ENCODE results near the gene ST6GALNAC5.

Gene ST6GALNAC5

DNA sequence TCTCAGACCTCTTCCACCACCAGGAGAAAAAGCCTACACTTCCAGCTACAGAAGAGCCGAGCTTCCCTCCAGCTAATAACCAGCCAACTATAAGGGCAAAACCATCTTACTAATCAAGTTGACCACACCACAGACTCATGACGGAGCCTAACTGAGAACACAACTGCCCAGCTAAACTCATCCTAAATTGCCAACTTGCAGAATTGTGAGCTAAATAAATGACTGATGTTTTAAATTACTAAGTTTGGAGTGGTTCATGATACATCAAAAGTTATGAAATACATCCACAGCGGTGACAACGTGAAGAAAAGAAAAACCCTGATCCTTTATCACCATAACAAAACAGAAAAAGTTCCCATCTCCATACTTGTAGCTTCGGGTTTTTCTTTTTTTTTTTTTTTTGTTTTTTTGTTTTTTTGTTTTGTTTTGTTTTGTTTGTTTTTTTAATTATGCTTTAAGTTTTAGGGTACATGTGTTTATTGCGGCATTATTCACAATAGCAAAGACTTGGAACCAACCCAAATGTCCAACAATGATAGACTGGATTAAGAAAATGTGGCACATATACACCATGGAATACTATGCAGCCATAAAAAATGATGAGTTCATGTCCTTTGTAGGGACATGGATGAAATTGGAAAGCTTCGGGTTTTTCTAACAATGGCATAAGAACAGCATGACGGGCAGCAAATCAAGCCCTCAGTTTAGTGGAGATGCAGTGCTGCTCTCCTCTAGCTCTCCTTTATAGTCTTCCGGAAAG is 229.4 kb downstream of the ST6GALNAC5 start:
- 0 out of 22 replicates have a peak, but pooled peaks cover 0 to 3% (median 0%) of the 10 kb centered on the region in 11 experiments for H3K9me3 ChIP-seq (replicated peaks in 1 of 11)
- H3K36me3 ChIP-seq, result no peaks in the 10 kb centered on the region
- H3K4me2 ChIP-seq, result no peak overlapping the region
- no peaks in the 10 kb centered on the region for H3K27me3 ChIP-seq
- no peak for TF ChIP-seq Cebpa-rat (IDR thresholded peaks at IDR 0.05)
- no peak overlapping the region for H3K4me3 ChIP-seq
- H3K27ac ChIP-seq, result no peak overlapping the region
- H4K20me1 ChIP-seq, result no peaks in the 10 kb centered on the region
- H3K9ac ChIP-seq, result no peak overlapping the region
- H3K4me1 ChIP-seq, result no peaks in the 10 kb centered on the region

- Histone ChIP-seq H3K4me2 (no peak overlapping the region), H3K9me3 (replicated peaks in 1 of 11) (0 out of 22 replicates have a peak, but pooled peaks cover 0 to 3% (median 0%) of the 10 kb centered on the region in 11 experiments), H3K27me3 (no peaks in the 10 kb centered on the region), H3K36me3 (no peaks in the 10 kb centered on the region), H3K4me1 (no peaks in the 10 kb centered on the region), H3K9ac (no peak overlapping the region), H4K20me1 (no peaks in the 10 kb centered on the region), H3K4me3 (no peak overlapping the region), H3K27ac (no peak overlapping the region)
- no peak for TF ChIP-seq Cebpa-rat (IDR thresholded peaks at IDR 0.05)
These were observed 233.6 kb downstream of the ST6GALNAC5 start for GRCh38 chr1:77100875-77101274.

GRCh38 chr1:77103486-77103885 is 236.2 kb downstream of the ST6GALNAC5 start:
- Histone ChIP-seq H3K9ac (no peak overlapping the region), H3K4me3 (no peak overlapping the region), H3K4me2 (no peak overlapping the region), H4K20me1 (no peaks in the 10 kb centered on the region), H3K27ac (no peak overlapping the region), H3K27me3 (no peaks in the 10 kb centered on the region), H3K4me1 (no peaks in the 10 kb centered on the region), H3K36me3 (no peaks in the 10 kb centered on the region), H3K9me3 (replicated peaks in 1 of 11) (no peaks in the 10 kb centered on the region)
- TF ChIP-seq Cebpa-rat (IDR thresholded peaks at IDR 0.05), result no peak

DNA sequence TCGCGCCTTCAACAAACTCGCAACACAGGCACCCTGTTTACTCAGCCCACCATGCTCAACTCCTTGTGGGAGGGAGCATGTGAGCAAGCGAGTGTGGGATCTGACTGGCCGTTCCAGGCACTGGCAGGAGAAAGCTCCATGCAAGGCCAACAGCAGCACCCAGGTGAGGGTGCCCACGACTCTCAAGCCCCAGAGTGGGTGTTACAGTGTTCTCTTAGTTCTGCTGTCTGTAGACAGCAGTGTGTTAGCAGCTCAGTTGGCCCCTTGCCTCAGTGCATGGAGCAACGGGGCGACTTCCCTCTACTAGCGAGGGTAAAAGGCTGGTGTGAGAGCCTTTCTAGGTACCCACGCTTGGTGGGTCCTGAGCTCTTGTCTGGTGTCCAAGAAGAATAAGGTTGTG is 237.4 kb downstream of the ST6GALNAC5 start:
- Histone ChIP-seq H3K27me3 (no peaks in the 10 kb centered on the region), H4K20me1 (no peaks in the 10 kb centered on the region), H3K9ac (no peak overlapping the region), H3K27ac (no peak overlapping the region), H3K9me3 (replicated peaks in 1 of 11) (no peaks in the 10 kb centered on the region), H3K4me1 (no peaks in the 10 kb centered on the region), H3K4me3 (no peak overlapping the region), H3K4me2 (no peak overlapping the region), H3K36me3 (no peaks in the 10 kb centered on the region)
- no peak for TF ChIP-seq Cebpa-rat (IDR thresholded peaks at IDR 0.05)
